SK-N-MC (cell line): ENCODE measurements around the gene AMN.

Experiments used
- EZH2 ChIP-seq: fragments of 200-600 bp; sonication (generic); IDR thresholded peaks from one replicate; pipeline ENCODE4 v1.6.1; 2017; ENCODE audit warnings: antibody characterized with exemption
- FOXP2 ChIP-seq: optimal IDR thresholded peaks from 2 replicates; pipeline ENCODE3; 2011; ENCODE audit warnings: mild to moderate bottlenecking, moderate library complexity; ENCODE audit not compliant: insufficient read depth; ENCODE audit errors: extremely low read length, control extremely low read depth
- POLR2AphosphoS5 ChIP-seq: IDR thresholded peaks from 2 replicates; pipeline ENCODE4 v1.6.1; 2012; ENCODE audit warnings: mild to moderate bottlenecking, low read depth, low read length, borderline replicate concordance

GRCh38 chr14:102917469-102918211 lies 4.8 kb upstream of the AMN start:
- TF ChIP-seq EZH2 (no peak), POLR2AphosphoS5 (no peak), FOXP2 (no peak)
